Astrocyte of the spinal cord (primary cell): ENCODE results near the gene ZGPAT.

Experiments used
- DNase-seq: peaks from one replicate; pipeline ENCODE4 v3.0.0; 2011; ENCODE audit warnings: low read depth, low spot score
- H3K4me3 ChIP-seq: 2 replicates; pipeline ENCODE4 v1.5.1; 2011; ENCODE audit warnings: low read depth, mild to moderate bottlenecking, low read length, moderate library complexity
- CTCF ChIP-seq: IDR thresholded peaks from 2 replicates; pipeline ENCODE4 v1.5.1; 2012; ENCODE audit warnings: low read depth, mild to moderate bottlenecking, low read length, inconsistent platforms
- in situ Hi-C: cut with HindIII; loops from 2 replicates; pipeline ENCODE4 v1.10.0; 2017; ENCODE audit warnings: low sequenced_read_pairs

ZGPAT gene

GRCh38 chr20:63767886-63768285, 60.0 kb downstream of the ZGPAT start:
- no peak overlapping the region for H3K4me3 ChIP-seq
- DNase-seq, result no peak
- TF ChIP-seq CTCF, result no peak
- in situ Hi-C loops, result no loop called here

GRCh38 chr20:63768591-63769515, 61.0 kb downstream of the ZGPAT start:
- DNase-seq, result no peak
- in situ Hi-C loops, result no loop called here
- no peak for TF ChIP-seq CTCF
- H3K4me3 ChIP-seq, result no peak overlapping the region

- in situ Hi-C loops, result no loop called here
- DNase-seq, result no peak
- no peak overlapping the region for H3K4me3 ChIP-seq
- no peak for TF ChIP-seq CTCF
These were observed 62.1 kb downstream of the ZGPAT start for GRCh38 chr20:63769891-63770474.

DNA sequence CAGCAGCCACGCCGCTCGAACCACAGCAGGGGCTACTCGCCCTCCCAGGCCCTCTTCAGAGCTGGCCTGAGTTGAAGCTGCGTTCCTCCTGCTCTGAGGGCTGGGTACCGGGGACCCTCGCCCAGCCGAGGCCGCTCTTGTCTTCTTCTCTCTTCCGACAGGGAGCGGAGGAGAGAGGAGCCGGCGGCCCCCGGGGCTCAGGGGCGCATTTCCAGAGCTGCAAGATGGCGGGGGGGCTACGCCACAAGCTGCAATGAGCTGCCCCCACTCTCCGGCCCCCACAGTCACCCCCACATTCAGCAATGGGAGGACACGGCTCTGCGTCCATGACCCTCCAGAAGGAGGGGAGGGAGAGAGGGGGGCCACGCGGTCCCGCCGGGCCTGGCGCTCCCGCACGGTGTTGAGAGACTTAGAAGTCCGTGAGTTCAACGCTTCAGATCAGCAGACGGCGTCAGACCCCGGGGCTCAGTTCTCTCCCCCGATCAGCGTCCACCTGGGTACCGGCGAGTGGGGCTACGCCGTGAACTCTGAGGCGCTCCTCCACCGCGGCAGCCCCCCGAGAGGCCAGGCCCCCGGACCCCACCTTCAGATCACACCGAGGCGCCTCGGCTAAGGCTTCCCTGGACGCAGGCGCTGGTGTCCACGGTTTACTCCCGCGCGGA, 63.3 kb downstream of the ZGPAT start:
- in situ Hi-C loops, result no loop called here
- no peak overlapping the region for H3K4me3 ChIP-seq
- TF ChIP-seq CTCF, result no peak
- no peak for DNase-seq

- TF ChIP-seq CTCF, result no peak
- in situ Hi-C loops, result no loop called here
- no peak overlapping the region for H3K4me3 ChIP-seq
- no peak for DNase-seq
These were observed 65.1 kb downstream of the ZGPAT start for GRCh38 chr20:63772781-63773518.

- in situ Hi-C loops, result no loop called here
- H3K4me3 ChIP-seq, result no peak overlapping the region
- TF ChIP-seq CTCF, result no peak
- no peak for DNase-seq
These were observed 65.9 kb downstream of the ZGPAT start for GRCh38 chr20:63773571-63774241.
